GM18511 (cell line): ENCODE data around the gene TMEM114.
"Not testable (repeated sequence)": the region's sequence is repeated elsewhere in the genome, so short reads cannot be mapped to it uniquely, and the experiment has no call there.

Experiments
- ATAC-seq: cut with Tn5 transposase; IDR thresholded peaks from one replicate; pipeline ENCODE4 v1.9.1; 2021; ENCODE audit warnings: mild to moderate bottlenecking, moderate library complexity; ENCODE audit not compliant: unreplicated experiment

The TMEM114 gene

DNA sequence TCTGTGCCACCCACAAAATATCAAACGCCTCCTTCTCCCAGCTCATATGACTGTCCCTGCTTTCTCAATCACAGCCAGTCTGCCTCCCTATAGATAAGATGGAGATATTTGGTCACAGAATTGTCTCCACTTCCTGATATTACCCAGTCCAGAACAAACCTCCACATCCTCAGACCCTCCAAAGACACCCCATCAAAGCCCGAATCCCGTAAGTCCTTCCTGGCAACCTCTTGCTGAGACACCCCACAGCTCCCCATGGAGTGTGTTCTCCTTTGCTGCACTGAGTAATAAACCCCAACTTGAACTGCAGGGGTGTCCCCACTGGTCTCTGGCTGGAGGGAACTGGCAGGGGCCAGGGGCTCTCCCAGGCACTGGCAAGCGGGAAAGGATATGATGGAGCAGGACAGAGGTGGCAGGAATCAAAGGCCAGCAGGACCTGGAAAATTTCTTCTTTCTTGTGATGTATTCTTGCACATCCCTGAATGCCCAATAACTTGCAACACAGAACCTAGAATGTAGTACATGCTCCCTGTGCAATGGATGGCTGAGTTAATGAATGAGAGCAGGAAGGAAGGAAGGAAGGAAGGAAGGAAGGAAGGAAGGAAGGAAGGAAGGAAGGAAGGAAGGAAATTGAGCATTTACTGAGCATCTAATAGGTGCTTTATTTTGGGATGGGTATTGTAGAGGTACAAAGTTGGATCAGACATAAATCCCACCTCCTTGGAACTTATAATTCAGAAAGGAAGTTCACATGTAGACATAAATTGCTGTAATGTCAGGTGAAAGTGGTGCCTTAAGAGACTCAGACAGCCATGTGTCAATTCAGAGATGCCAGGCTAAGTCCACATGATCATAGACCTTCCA lies 13.9 kb downstream of the TMEM114 start:
- ATAC-seq, result no peak

DNA sequence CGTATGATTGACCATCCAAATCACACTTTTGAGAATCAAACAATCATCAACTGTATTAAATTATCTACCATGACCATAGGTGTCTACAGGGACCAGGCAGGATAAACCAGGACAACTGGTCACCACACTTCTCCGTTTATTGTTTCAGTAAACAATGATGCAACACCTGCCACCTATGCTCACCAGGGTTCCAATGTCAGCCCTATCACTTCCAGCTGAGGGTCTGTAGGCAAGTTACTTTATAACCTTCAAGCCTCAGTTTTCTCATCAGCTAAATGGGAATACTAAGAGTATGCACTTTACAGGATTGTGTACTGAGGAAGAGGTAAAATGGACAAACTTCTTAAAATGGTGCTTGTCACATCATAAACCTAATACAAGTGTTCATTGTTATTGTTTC lies 14.9 kb downstream of the TMEM114 start:
- ATAC-seq, result no peak

DNA sequence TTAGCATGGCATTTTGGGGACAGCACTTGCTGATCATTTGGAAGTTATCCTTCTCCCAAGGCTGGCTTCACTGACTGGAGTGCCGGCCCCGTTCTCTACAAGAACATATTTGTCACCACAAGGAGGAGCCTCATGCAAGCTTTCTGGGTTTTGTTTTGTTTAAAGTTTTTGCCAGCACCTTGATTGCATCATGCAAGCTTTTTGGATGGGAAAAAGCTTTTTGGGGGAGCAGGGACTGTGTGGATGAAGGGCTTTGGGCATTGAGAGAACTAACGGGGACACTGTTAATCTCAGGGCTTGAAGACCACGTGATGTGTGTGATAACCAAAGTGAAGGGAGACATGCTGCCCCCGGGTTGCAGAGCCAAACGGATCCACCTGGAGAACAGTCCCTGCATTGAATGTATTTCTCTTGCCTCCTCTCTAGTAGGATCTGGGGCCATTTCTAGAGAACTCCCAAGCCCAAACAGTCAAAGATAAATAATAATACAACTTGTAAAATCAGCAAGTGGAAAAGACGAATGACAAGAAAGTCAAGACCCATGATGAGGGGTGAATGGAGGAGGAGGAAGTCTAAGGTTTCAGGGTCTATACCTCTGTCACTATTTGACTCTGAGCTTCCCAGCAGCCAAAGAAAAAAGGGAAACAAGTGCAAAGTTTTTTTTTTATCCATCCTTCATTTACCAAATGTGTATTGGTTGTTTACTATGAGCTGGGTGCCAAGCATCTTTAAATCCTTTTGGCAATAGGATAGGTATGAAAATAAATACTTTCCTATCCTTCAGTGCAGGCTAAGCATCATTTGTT lies 17.2 kb downstream of the TMEM114 start:
- ATAC-seq, result no peak

- ATAC-seq, result no peak
Measured at GRCh38 chr16:8572063-8572918, 18.0 kb downstream of the TMEM114 start.

DNA sequence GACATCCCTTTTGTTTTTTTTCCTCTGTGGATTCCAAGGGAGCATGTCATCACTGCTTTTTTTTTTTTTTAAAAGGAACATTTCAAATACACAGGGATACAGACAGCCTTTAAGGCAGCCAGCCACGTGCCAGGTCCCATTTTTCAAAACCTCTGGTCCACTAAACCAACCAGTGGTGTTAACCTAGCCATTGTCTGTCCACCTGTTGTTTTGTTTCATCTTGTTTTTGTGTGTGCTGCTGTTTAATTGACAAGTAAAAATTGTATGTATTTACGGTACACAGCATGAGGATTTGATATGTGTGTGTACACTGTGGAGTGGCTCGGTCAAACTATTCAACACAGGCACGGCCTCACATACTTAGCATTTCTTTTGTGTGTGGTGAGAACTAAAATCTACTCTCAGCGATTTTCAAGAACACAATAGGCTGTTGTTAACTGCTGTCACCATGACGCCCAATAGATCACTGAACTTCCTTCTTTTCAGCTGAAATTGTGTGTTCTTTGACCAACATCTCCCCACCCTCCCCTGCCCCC lies 19.2 kb downstream of the TMEM114 start:
- no peak for ATAC-seq

- not testable (repeated sequence) for ATAC-seq
Measured at GRCh38 chr16:8570393-8570792, 19.9 kb downstream of the TMEM114 start.

GRCh38 chr16:8569650-8570346 lies 20.5 kb downstream of the TMEM114 start:
- no peak for ATAC-seq

GRCh38 chr16:8568231-8568617 lies 22.1 kb downstream of the TMEM114 start:
- no peak for ATAC-seq

GRCh38 chr16:8567355-8568230 lies 22.7 kb downstream of the TMEM114 start:
- peak; percentile 89 for ATAC-seq

- ATAC-seq, result no peak
Measured at GRCh38 chr16:8565498-8565897, 24.8 kb downstream of the TMEM114 start.

GRCh38 chr16:8564934-8565345 lies 25.4 kb downstream of the TMEM114 start:
- ATAC-seq, result no peak

DNA sequence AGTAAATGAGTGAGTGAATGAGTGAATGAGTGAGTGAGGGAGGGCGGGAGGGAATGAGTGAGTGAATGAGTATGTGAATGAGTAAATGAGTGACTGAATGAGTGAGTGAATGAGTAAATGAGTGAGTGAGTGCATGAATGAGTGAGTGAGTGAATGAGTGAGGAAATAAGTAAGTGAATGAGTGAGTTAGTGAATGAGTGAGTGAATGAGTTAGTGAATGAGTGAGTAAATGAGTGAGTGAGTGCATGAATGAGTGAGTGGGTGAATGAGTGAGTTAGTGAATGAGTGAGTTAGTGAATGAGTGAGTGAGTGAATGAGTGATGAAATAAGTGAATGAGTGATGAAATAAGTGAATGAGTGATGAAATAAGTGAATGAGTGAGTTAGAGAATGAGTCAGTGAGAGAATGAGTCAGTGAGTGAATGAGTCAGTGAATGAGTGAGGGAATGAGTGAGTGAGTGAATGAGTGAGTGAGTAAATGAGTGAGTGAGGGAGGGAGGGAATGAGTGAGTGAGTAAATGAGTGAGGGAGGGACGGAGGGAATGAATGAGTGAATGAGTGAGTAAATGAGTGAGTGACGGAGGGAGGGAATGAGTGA lies 26.3 kb downstream of the TMEM114 start:
- not testable (repeated sequence) for ATAC-seq

GRCh38 chr16:8561496-8561895 lies 28.8 kb downstream of the TMEM114 start:
- ATAC-seq, result no peak

DNA sequence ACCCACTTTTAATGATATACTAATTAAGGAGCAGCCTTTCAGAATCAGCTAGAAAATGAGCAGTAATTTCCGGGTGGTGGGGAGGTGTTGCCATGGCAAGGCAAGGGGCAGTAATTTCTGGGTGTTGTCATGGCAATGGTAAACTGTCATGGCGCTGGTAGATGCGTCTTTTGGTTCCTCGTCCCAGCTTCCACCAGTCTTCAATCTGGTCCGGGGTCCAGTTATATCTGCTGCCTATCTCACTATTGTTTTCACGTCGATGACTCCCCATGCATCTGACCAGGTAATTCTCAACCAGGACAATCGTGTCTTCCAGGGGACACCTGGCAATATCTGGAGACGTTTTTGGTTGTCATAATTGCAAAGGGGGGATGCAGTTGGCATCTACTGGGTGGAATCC lies 34.9 kb downstream of the TMEM114 start:
- ATAC-seq, result no peak

GRCh38 chr16:8554881-8555280 lies 35.4 kb downstream of the TMEM114 start:
- no peak for ATAC-seq

DNA sequence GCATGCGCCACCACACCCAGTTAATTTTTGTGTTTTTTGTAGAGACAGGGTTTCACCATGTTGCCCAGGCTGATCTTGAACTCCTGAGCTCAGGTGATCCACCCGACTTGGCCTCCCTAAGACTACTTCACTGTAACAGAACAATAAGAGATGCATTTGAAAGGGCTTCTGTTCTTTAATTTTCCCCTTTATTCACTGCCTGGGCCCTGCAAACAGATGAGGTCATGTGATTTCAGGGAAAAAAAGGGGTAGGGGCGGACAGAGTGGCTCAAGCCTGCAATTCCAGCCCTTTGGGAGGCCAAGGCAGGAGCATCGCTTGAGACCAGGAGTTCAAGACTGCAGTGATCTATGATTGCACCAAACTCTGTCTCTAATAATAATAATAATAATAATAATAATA lies 36.3 kb downstream of the TMEM114 start:
- no peak for ATAC-seq

DNA sequence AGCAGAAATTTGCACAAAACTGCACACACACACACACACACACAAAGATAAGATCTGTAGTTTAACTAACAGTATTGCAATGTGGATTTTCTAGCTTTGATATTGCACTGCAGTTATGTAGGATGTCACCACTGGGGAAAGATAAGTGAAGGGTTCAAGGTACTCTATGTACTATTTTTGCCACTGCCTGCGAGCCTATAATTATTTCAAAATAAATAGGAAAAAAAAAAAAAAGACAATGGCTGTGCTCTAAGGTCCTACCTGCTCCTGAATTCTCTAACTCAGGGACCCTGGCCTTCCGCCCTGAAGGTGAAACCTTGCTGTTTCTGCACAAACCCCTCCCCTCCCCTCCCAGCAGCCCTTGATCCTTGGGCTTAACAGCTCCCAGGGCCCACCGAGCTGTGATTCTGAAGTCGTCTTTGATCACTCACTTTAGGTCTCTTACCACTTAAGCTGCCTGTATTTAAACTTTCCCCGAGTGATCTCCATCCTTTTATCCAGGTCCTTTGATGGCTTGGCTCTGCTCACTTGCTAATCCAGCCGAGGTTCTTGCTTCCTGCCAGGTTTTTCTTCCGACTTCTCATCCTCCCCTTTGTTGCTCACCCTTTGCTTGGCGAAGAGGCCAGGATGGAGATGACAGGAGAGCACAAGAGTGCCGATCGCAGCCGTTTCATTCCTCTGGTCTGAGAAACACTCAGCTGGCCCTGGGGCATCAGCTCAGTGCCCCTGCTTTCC lies 37.7 kb downstream of the TMEM114 start:
- no peak for ATAC-seq
